HG03095 (cell line): ENCODE data around the gene PPP4R1.

ENCODE experiments used
- ATAC-seq: cut with Tn5 transposase; IDR thresholded peaks from one replicate; pipeline ENCODE4 v1.9.1; 2021; ENCODE audit warnings: moderate library complexity; ENCODE audit not compliant: unreplicated experiment

Gene PPP4R1

GRCh38 chr18:9552191-9552590 lies 62.2 kb downstream of the PPP4R1 start:
- ATAC-seq = no peak

- no peak for ATAC-seq
These were observed 63.9 kb downstream of the PPP4R1 start for GRCh38 chr18:9550429-9550828.

GRCh38 chr18:9549405-9549804 lies 65.0 kb downstream of the PPP4R1 start:
- no peak for ATAC-seq

GRCh38 chr18:9547782-9548181 lies 66.6 kb downstream of the PPP4R1 start:
- no peak for ATAC-seq

- ATAC-seq = no peak
These were observed 67.9 kb downstream of the PPP4R1 start for GRCh38 chr18:9546468-9546867.

- no peak for ATAC-seq
These were observed 69.3 kb downstream of the PPP4R1 start for GRCh38 chr18:9545029-9545428.

GRCh38 chr18:9542924-9543323 lies 71.4 kb downstream of the PPP4R1 start:
- no peak for ATAC-seq

- no peak for ATAC-seq
These were observed 74.4 kb downstream of the PPP4R1 start for GRCh38 chr18:9539938-9540337.

- ATAC-seq = no peak
These were observed 75.1 kb downstream of the PPP4R1 start for GRCh38 chr18:9539283-9539682.

GRCh38 chr18:9537677-9538076 lies 76.7 kb downstream of the PPP4R1 start:
- ATAC-seq = no peak

- ATAC-seq = no peak
These were observed 77.8 kb downstream of the PPP4R1 start for GRCh38 chr18:9536354-9537152.

- no peak for ATAC-seq
These were observed 78.8 kb downstream of the PPP4R1 start for GRCh38 chr18:9535430-9535991.

GRCh38 chr18:9534844-9535243 lies 79.5 kb downstream of the PPP4R1 start:
- ATAC-seq = no peak

GRCh38 chr18:9531791-9532410 lies 82.5 kb downstream of the PPP4R1 start:
- ATAC-seq = no peak

GRCh38 chr18:9530226-9531009 lies 83.9 kb downstream of the PPP4R1 start:
- no peak for ATAC-seq

GRCh38 chr18:9526458-9526857 lies 87.9 kb downstream of the PPP4R1 start:
- ATAC-seq = no peak

GRCh38 chr18:9522952-9523351 lies 91.4 kb downstream of the PPP4R1 start:
- ATAC-seq = no peak

GRCh38 chr18:9521770-9522169 lies 92.6 kb downstream of the PPP4R1 start:
- no peak for ATAC-seq

- ATAC-seq = no peak
These were observed 93.7 kb downstream of the PPP4R1 start for GRCh38 chr18:9520666-9521065.

GRCh38 chr18:9519399-9519798 lies 95.0 kb downstream of the PPP4R1 start:
- no peak for ATAC-seq

- ATAC-seq = no peak
These were observed 96.5 kb downstream of the PPP4R1 start for GRCh38 chr18:9517869-9518268.
